Stromal cell of bone marrow (primary cell): ENCODE results near the gene FOXD4L3.
A peak's percentile ranks its signal among the peaks of the same experiment; 100 is the strongest.
"Not testable (repeated sequence)": the region's sequence is repeated elsewhere in the genome, so short reads cannot be mapped to it uniquely, and the experiment has no call there.

ENCODE experiments used
- DNase-seq: peaks from one replicate; pipeline ENCODE4 v3.0.0-alpha.2; 2012; ENCODE audit warnings: low read depth

The FOXD4L3 gene

GRCh38 chr9:68302567-68302966 lies at the start of gene FOXD4L3:
Gene FOXD4L3 (plus strand): TSS chr9:68302867. CDS start chr9:68302952, 85 bp downstream.
- DNase-seq = not testable (repeated sequence)

GRCh38 chr9:68281041-68281440 lies 21.6 kb upstream of the FOXD4L3 start:
- DNase-seq = not testable (repeated sequence)

- DNase-seq = not testable (repeated sequence)
Observed at GRCh38 chr9:68303771-68304170, 1.1 kb downstream of the FOXD4L3 start.

GRCh38 chr9:68304212-68304611 lies 1.5 kb downstream of the FOXD4L3 start:
- DNase-seq = not testable (repeated sequence)

- not testable (repeated sequence) for DNase-seq
Observed at GRCh38 chr9:68304777-68305176, 2.1 kb downstream of the FOXD4L3 start.

DNA sequence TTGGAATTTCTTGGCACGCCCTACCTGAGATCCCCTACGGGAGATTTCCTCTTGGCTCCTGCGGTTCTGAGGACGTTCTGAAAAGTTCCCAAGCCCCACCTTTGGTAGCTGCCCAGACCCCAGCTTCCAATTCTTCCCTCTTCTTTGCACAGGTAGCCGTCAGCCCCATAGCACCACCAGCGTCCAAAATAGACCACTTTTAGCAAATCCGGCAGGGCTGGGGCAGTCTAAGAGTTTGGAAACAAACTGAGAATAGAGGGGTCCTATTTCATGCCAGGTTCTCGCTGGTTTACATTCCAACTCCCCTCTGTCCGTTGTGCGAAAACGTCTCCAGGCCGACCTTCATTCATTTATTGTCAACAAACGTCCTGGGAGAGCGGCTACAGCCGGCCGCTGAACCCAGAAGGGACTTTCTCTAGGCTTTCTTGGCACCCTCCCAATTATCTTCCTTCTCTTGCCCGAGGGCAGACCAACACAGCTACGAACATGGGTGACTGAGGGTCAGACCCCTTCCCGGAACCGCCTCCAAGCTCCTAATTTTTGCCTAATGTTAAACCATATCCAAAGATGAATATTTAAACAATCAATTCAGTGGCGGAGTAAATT lies 3.1 kb downstream of the FOXD4L3 start:
- DNase-seq = not testable (repeated sequence)

- DNase-seq = not testable (repeated sequence)
Observed at GRCh38 chr9:68306391-68306964, 3.8 kb downstream of the FOXD4L3 start.

- DNase-seq = not testable (repeated sequence)
Observed at GRCh38 chr9:68307127-68307526, 4.5 kb downstream of the FOXD4L3 start.

- DNase-seq = not testable (repeated sequence)
Observed at GRCh38 chr9:68307654-68308053, 5.0 kb downstream of the FOXD4L3 start.

DNA sequence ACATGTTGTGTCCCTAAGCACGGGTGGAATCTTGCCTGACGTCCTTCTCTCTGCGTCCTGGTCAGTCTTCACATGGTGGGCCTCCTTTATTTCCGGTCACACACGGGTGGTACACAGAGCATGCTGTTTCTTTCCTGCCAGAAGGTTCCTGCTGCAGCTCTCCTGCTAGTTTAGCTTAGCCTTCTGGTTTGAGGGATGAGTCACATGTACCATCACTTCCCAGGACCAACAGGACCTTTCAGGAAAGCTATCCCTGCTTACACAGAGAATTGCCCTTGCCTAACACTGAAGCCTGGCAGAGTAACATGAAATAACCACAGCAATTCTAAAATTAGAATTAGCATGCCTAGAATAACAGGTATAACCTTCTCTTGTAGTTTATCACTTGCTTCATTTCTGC lies 8.5 kb downstream of the FOXD4L3 start:
- DNase-seq = not testable (repeated sequence)

- not testable (repeated sequence) for DNase-seq
Observed at GRCh38 chr9:68318209-68318608, 15.5 kb downstream of the FOXD4L3 start.

- DNase-seq = not testable (repeated sequence)
Observed at GRCh38 chr9:68323749-68324148, 21.1 kb downstream of the FOXD4L3 start.

DNA sequence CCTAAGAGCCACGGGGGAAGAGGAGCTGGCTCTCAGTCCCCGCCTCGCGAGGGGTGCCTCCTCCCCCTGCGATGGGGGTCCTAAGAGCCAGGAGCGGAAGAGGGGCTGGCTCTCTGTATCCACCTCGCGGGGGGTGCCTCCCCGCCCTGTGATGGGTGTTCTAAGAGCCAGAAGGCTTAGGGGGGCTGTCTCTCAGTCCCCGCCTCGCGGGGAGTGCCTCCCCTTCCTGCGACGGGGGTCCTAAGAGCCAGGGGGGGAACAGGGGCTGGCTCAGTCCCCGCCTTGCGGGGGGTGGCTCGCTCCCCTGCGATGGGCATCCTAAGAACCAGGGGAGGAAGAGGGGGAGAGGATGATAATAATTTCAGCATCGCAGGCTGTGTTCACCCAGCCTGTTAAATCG lies 21.9 kb downstream of the FOXD4L3 start:
- DNase-seq = not testable (repeated sequence)

- DNase-seq = not testable (repeated sequence)
Observed at GRCh38 chr9:68329106-68329505, 26.4 kb downstream of the FOXD4L3 start.

GRCh38 chr9:68330531-68331173 lies 28.0 kb downstream of the FOXD4L3 start:
- DNase-seq = not testable (repeated sequence)

DNA sequence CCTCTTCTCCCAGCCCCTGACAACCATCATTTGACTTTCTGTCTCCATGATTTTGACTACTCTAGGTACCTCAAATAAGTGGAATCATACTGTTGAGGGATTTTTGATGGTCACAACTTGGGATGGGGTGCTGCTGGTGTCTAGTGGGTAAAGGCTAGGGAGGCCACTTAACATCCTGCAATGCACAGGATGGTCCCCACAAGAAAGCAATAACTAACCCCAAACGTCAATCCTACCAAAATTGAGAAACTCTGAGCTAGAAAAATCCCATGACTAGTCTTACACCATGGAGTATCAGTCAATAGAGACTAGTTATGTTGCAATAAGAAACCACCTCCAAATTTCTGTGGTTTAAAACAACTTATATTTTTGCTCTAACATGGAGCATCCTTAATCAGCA lies 29.5 kb downstream of the FOXD4L3 start:
- DNase-seq = not testable (repeated sequence)

GRCh38 chr9:68335935-68336334 lies 33.3 kb downstream of the FOXD4L3 start:
- DNase-seq = not testable (repeated sequence)

GRCh38 chr9:68336639-68337339 lies 34.1 kb downstream of the FOXD4L3 start:
- not testable (repeated sequence) for DNase-seq

GRCh38 chr9:68338000-68338399 lies 35.3 kb downstream of the FOXD4L3 start:
- not testable (repeated sequence) for DNase-seq

DNA sequence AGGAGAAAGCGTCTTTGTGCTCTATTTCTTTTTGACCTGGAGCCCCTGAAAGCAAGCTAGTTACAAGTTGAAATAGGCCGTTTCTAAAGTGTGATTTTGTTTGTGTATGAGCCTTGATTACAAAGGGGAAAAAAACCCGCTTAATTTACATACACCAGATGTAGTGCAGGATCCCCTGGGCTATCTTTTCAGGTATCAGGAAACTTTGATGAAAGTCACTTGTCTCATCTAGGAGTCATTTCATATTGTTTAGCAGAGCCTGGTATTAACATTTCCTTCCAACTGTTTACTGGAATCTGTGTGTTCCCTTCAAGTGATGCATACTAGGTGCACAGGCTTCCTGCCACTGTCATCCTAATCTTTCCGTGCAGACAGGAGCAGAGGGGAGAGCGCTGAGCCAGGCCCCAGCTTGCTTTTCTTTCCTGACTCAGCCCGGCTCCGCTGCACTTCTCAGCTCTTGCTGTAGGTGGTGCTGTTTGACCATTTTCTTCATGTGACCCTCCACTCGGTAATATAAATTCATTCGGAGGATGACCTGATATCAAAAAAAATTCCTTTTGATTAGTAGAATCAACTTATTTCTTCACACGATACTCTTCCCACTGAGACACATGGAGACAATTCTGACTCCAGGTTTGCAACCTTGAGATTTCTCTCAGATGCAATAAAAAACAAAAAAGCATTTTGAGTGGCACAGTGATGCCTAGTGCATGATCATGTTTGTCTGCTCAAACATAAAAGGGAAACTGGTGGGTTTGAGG lies 39.8 kb downstream of the FOXD4L3 start:
- not testable (repeated sequence) for DNase-seq

GRCh38 chr9:68343242-68343641 lies 40.6 kb downstream of the FOXD4L3 start:
- DNase-seq = not testable (repeated sequence)

DNA sequence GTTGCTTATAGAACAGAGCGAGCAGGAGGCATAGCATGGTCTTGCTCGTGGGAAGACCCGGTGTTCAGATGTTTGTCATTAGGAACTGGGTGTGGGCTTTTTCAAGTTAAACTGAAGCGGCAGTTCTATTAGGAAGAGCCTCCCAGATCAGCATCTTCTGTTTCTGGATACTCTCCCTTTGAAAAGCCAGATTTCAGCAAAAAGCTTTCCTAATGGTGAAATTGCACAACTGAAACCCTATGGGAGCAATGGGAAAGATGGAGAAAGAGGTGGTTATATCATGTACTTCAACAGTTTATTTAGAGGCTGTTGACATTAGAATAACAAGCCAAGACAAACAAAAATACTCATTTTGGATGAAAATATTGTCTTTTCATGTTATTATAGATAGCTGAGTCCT lies 41.3 kb downstream of the FOXD4L3 start:
- peak; percentile 14 for DNase-seq
